ENCODE measurements around the gene TASL. TPM values are rescaled to one million over a fixed set of nuclear protein-coding genes. Genes with fewer than 3 reads are reported as not detected.

The TASL gene
- total and polyA plus RNA-seq, 2 of the 8 experiments (the other 6 are each of a cell fraction or from before 2014, with no cell fraction given) = not detected

DNA sequence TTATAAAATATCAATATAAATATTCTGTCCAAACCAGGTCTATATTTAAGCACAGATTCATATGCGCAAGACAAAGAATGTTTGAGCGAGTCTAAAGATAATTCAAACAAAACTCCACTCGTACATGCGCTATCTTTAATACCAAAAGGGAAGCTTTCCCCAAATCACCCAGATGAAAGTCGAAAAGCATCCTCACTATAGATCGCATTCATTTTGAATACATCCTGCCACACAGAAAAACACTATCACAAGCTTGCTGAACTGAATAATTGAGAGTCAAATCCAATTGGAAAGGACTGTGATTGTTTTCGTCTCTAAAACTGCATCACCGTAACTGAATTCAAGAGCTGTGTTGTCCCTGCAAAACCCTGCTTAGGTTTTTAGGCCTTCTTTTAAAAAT, 685 bp downstream of the TASL start (continued):
- TF ChIP-seq CHD7 (IDR thresholded peaks at IDR 0.05; ENCODE audit: insufficient replicate concordance, low read length) (no peak), KDM1A (IDR thresholded peaks at IDR 0.05; ENCODE audit: borderline replicate concordance, low read length) (no peak), SRF (IDR thresholded peaks at IDR 0.05; ENCODE audit: low read depth, low read length) (no peak), SP1 (IDR thresholded peaks at IDR 0.05; ENCODE audit: low read depth, low read length) (no peak), POLR2AphosphoS5 (IDR thresholded peaks at IDR 0.05; ENCODE audit: low read depth, low read length) (no peak), CREB1 (IDR thresholded peaks at IDR 0.05) (no peak), RAD21 (IDR thresholded peaks at IDR 0.05 in 1 of 2, conservative IDR thresholded peaks at IDR 0.05 in 1 of 2; ENCODE audit: low read depth in 2 of 2, low read length in 2 of 2) (no peak)
